K562 (cell line): Measurements from ENCODE around the gene LCTL. TPM values are rescaled to one million over a fixed set of nuclear protein-coding genes. Genes with fewer than 3 reads are reported as not detected.

ENCODE experiments used
- ATF6 ChIP-seq: sonication (generic); formaldehyde crosslinking; IDR thresholded peaks from 2 replicates; pipeline ENCODE4 v1.4.0; 2020; ENCODE audit warnings: mild to moderate bottlenecking, missing genetic modification reagents
- CEBPB ChIP-seq: fragments of 450-650 bp; IDR thresholded peaks from 2 replicates; pipeline ENCODE4 v1.6.1; 2016; ENCODE audit warnings: missing genetic modification characterization, missing compliant biosample characterization
- NCOA1 ChIP-seq: fragments of 450-650 bp; IDR thresholded peaks from 2 replicates; pipeline ENCODE4 v1.6.1; 2016; ENCODE audit warnings: low read depth
- POLR3G ChIP-seq: IDR thresholded peaks from 2 replicates; pipeline ENCODE4 v1.6.1; 2011; ENCODE audit not compliant: insufficient read length, insufficient replicate concordance; ENCODE audit errors: extremely low read depth
- PPARD ChIP-seq: fragments of 250-450 bp; sonication (Bioruptor Pico); IDR thresholded peaks from 2 replicates; pipeline ENCODE4 v1.8.0; 2022; ENCODE audit warnings: inconsistent platforms, mild to moderate bottlenecking, moderate library complexity
- PYGO2 ChIP-seq: fragments of 450-650 bp; IDR thresholded peaks from 2 replicates; pipeline ENCODE4 v1.6.1; 2016; ENCODE audit warnings: mild to moderate bottlenecking, missing genetic modification characterization, moderate library complexity, missing compliant biosample characterization
- STAT5B ChIP-seq: fragments of 250-450 bp; sonication (Bioruptor Pico); IDR thresholded peaks from 2 replicates; pipeline ENCODE4 v1.8.0; 2021; ENCODE audit warnings: mild to moderate bottlenecking, inconsistent platforms
- TAL1 ChIP-seq: fragments of 450-650 bp; IDR thresholded peaks from 2 replicates; pipeline ENCODE4 v1.6.1; 2016; ENCODE audit warnings: mild to moderate bottlenecking
- ZKSCAN3 ChIP-seq: fragments of 250-450 bp; sonication (Bioruptor Pico); IDR thresholded peaks from 2 replicates; pipeline ENCODE4 v1.4.0; 2020
- polyA plus RNA-seq, 8 experiments: library from polyadenylated mRNA; depleted of rRNA in 4 of 8; stranded (reverse) in 5 of 8; unstranded in 3 of 8; fragments of >200 nt; fragmentation: Nextera tagmentation in 2 of 8; fragmentation: Illumina TruSeq in 1 of 8; extraction: Ambion mirVana in 2 of 8; extraction: Trizol in 1 of 8; gene quantifications; 2 replicates each; pipeline versions ENCODE4 v1.2.1 to v1.2.3, GENCODE V29; 2011 to 2014; ENCODE audit warnings: inconsistent platforms in 1 of 8, missing spikeins in 1 of 8
- total RNA-seq, 7 experiments: library from RNA; depleted of rRNA in 6 of 7; stranded (reverse); fragments of >200 nt in 6 of 7; fragmentation: Illumina TruSeq in 2 of 7; extraction: Trizol in 2 of 7; gene quantifications; 2 replicates each; pipeline versions ENCODE4 v1.2.1 to v1.2.3, GENCODE V29; 2011 to 2021; ENCODE audit warnings: low replicate concordance in 1 of 7
- TF ChIP-seq, protein P1 (sequence below), 2 experiments: fragments of 450-650 bp; formaldehyde crosslinking in 1 of 2; IDR thresholded peaks; 2 replicates each; pipeline versions ENCODE4 v1.4.0 to v1.6.1; 2014 to 2020; ENCODE audit warnings: mild to moderate bottlenecking in 2 of 2, borderline replicate concordance in 1 of 2, low read depth in 1 of 2
- TF ChIP-seq, protein P2 (sequence below), 3 experiments: IDR thresholded peaks in 2 of 3; conservative IDR thresholded peaks in 1 of 3; 2 replicates each; pipeline ENCODE4 v1.5.1; 2011 to 2012; ENCODE audit warnings: low read length in 3 of 3, mild to moderate bottlenecking in 3 of 3, control low read depth in 2 of 3, improper control_type of control experiment in 1 of 3, inconsistent platforms in 1 of 3, low read depth in 1 of 3, mixed read lengths in 1 of 3, moderate library complexity in 1 of 3; ENCODE audit not compliant: insufficient read depth in 2 of 3
- TF ChIP-seq, protein P3 (sequence below): fragments of 450-650 bp; formaldehyde crosslinking; IDR thresholded peaks from 2 replicates; pipeline ENCODE4 v1.4.0; 2020; ENCODE audit warnings: mild to moderate bottlenecking, moderate library complexity

LCTL gene
- total and polyA plus RNA-seq, 9 of the 15 experiments (the other 6 are each of a cell fraction or from before 2014, with no cell fraction given): 0.08 to 0.31 (median 0.17) TPM; not detected in 6

GRCh38 chr15:66603301-66604179 lies 37.7 kb upstream of the LCTL start (continued):
- TF ChIP-seq, protein P1, sequence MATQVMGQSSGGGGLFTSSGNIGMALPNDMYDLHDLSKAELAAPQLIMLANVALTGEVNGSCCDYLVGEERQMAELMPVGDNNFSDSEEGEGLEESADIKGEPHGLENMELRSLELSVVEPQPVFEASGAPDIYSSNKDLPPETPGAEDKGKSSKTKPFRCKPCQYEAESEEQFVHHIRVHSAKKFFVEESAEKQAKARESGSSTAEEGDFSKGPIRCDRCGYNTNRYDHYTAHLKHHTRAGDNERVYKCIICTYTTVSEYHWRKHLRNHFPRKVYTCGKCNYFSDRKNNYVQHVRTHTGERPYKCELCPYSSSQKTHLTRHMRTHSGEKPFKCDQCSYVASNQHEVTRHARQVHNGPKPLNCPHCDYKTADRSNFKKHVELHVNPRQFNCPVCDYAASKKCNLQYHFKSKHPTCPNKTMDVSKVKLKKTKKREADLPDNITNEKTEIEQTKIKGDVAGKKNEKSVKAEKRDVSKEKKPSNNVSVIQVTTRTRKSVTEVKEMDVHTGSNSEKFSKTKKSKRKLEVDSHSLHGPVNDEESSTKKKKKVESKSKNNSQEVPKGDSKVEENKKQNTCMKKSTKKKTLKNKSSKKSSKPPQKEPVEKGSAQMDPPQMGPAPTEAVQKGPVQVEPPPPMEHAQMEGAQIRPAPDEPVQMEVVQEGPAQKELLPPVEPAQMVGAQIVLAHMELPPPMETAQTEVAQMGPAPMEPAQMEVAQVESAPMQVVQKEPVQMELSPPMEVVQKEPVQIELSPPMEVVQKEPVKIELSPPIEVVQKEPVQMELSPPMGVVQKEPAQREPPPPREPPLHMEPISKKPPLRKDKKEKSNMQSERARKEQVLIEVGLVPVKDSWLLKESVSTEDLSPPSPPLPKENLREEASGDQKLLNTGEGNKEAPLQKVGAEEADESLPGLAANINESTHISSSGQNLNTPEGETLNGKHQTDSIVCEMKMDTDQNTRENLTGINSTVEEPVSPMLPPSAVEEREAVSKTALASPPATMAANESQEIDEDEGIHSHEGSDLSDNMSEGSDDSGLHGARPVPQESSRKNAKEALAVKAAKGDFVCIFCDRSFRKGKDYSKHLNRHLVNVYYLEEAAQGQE (IDR thresholded peaks at IDR 0.05; ENCODE audit: borderline replicate concordance): peak; percentile 59; the same call in 1 of the 2 replicates
- TF ChIP-seq, protein P1 (CRISPR knock-in tag; IDR thresholded peaks at IDR 0.05; ENCODE audit: low read depth): no peak
- TF ChIP-seq STAT5B: no peak
- no peak for TF ChIP-seq ATF6
- no peak for TF ChIP-seq ZKSCAN3 (CRISPR knock-in tag)
- TF ChIP-seq PPARD (CRISPR knock-in tag): no peak
- TF ChIP-seq, protein P2, sequence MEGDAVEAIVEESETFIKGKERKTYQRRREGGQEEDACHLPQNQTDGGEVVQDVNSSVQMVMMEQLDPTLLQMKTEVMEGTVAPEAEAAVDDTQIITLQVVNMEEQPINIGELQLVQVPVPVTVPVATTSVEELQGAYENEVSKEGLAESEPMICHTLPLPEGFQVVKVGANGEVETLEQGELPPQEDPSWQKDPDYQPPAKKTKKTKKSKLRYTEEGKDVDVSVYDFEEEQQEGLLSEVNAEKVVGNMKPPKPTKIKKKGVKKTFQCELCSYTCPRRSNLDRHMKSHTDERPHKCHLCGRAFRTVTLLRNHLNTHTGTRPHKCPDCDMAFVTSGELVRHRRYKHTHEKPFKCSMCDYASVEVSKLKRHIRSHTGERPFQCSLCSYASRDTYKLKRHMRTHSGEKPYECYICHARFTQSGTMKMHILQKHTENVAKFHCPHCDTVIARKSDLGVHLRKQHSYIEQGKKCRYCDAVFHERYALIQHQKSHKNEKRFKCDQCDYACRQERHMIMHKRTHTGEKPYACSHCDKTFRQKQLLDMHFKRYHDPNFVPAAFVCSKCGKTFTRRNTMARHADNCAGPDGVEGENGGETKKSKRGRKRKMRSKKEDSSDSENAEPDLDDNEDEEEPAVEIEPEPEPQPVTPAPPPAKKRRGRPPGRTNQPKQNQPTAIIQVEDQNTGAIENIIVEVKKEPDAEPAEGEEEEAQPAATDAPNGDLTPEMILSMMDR (IDR thresholded peaks at IDR 0.05 in 2 of 3, conservative IDR thresholded peaks at IDR 0.05 in 1 of 3; ENCODE audit: insufficient read depth in 2 of 3, low read depth in 1 of 3, low read length in 3 of 3): peak; percentile 77 to 79 (median 79)
- TF ChIP-seq CEBPB: no peak
- no peak for TF ChIP-seq PYGO2 (tag)
- TF ChIP-seq, protein P3, sequence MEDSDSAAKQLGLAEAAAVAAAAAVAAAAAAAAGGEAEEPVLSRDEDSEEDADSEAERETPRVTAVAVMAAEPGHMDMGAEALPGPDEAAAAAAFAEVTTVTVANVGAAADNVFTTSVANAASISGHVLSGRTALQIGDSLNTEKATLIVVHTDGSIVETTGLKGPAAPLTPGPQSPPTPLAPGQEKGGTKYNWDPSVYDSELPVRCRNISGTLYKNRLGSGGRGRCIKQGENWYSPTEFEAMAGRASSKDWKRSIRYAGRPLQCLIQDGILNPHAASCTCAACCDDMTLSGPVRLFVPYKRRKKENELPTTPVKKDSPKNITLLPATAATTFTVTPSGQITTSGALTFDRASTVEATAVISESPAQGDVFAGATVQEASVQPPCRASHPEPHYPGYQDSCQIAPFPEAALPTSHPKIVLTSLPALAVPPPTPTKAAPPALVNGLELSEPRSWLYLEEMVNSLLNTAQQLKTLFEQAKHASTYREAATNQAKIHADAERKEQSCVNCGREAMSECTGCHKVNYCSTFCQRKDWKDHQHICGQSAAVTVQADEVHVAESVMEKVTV (CRISPR knock-in tag): peak; percentile 23; the same call in 1 of the 2 replicates
- TF ChIP-seq TAL1: no peak
- no peak for TF ChIP-seq NCOA1
- no peak for TF ChIP-seq POLR3G
